Stomach (tissue), 9 donors: Measurements from ENCODE around the gene NAP1L4. TPM values are rescaled to one million over a fixed set of nuclear protein-coding genes. Genes with fewer than 3 reads are reported as not detected.

Source experiments
- DNase-seq, 2 donors: peaks; one replicate each; pipeline versions ENCODE4 v3.0.0 to v3.0.0-alpha.2; 2013 to 2019
- H3K27ac ChIP-seq, 5 donors: fragments of 200-600 bp in 4 of 5; sonication (generic) in 4 of 5; one replicate each; pipeline ENCODE4 v1.5.1; 2013 to 2019; ENCODE audit warnings: mild to moderate bottlenecking in 1 of 5, moderate library complexity in 1 of 5
- H3K27me3 ChIP-seq, 3 donors: fragments of 200-600 bp; sonication (generic); one replicate each; pipeline ENCODE4 v1.5.1; 2017 to 2019; ENCODE audit warnings: mixed run types in 1 of 3
- H3K36me3 ChIP-seq, 4 donors: fragments of 200-600 bp; sonication (generic); 1 replicate in 3 of 4; 2 replicates in 1 of 4; pipeline ENCODE4 v1.5.1; 2016 to 2019
- H3K4me1 ChIP-seq, 4 donors: fragments of 200-600 bp; sonication (generic); one replicate each; pipeline ENCODE4 v1.5.1; 2016 to 2019
- H3K4me3 ChIP-seq, 4 donors: fragments of 200-600 bp; sonication (generic) in 3 of 4; one replicate each; pipeline ENCODE4 v1.5.1; 2016 to 2019; ENCODE audit warnings: mild to moderate bottlenecking in 1 of 4
- H3K9me3 ChIP-seq, 4 donors: fragments of 200-600 bp; sonication (generic); one replicate each; pipeline ENCODE4 v1.5.1; 2016 to 2019
- EP300 ChIP-seq: sonication (generic); formaldehyde crosslinking; IDR thresholded peaks from one replicate; pipeline ENCODE4 v1.6.1; 2017; ENCODE audit warnings: antibody characterized with exemption
- POLR2A ChIP-seq, 4 donors: fragments of 450-650 bp; IDR thresholded peaks; one replicate each; pipeline ENCODE4 v1.6.1; 2016; ENCODE audit warnings: antibody characterized with exemption in 4 of 4, control low read depth in 2 of 4, mild to moderate bottlenecking in 1 of 4, moderate library complexity in 1 of 4
- POLR2AphosphoS5 ChIP-seq, 3 donors: sonication (generic); formaldehyde crosslinking; IDR thresholded peaks; one replicate each; pipeline ENCODE4 v1.6.1; 2016; ENCODE audit warnings: antibody characterized with exemption in 3 of 3
- WGBS, 5 donors: extraction: QIAGEN DNeasy Blood & Tissue Kit in 3 of 5; methylation state at CpG; one replicate each; pipeline versions ENCODE4 v1.1.5 to v1.1.7; 2013 to 2018; 5-methylcytosine and 5-hydroxymethylcytosine counted together
- intact Hi-C: fragments of 100-400 bp; cut with DNase I; formaldehyde crosslinking; loops from one replicate; pipeline ENCODE4 v1.15.1; 2023; ENCODE audit warnings: low total_unique reads
- polyA plus RNA-seq, 3 donors: library from polyadenylated mRNA; stranded (reverse); fragments of 200-250 nt; gene quantifications; one replicate each; pipeline ENCODE4 v1.2.3, GENCODE V29; 2013
- total RNA-seq, 5 donors: library from RNA; depleted of rRNA; stranded (reverse); fragments of >200 nt; gene quantifications; one replicate each; pipeline versions ENCODE4 v1.1.0 to v1.2.3, GENCODE V29; 2014 to 2016
- TF ChIP-seq, protein P1 (sequence below), 7 experiments: fragments of 450-650 bp in 4 of 7; fragments of 200-600 bp in 3 of 7; sonication (generic) in 3 of 7; IDR thresholded peaks; one replicate each; pipeline ENCODE4 v1.5.1; 2016 to 2019; ENCODE audit warnings: antibody characterized with exemption in 7 of 7, control low read depth in 2 of 7, mild to moderate bottlenecking in 1 of 7
- donor health status: healthy with polysubstance abuse.
- donor health status: Bipolar disorder and iron deficiency.
- donor health status: healthy.

NAP1L4 gene
- total and polyA plus RNA-seq, 8 donors, result 61.3 to 438 (median 121) TPM

GRCh38 chr11:2974272-2974671 lies 17.9 kb downstream of the NAP1L4 start:
- Histone ChIP-seq H3K27me3 (no peaks in the 10 kb centered on the region), H3K4me1 (peaks cover 0 to 16% (median 0%) of the 10 kb centered on the region in 4 donors), H3K36me3 (peaks cover 76 to 100% (median 100%) of the 10 kb centered on the region in 4 donors), H3K4me3 (no peak overlapping the region), H3K27ac (no peak overlapping the region), H3K9me3 (no peaks in the 10 kb centered on the region)
- no peak for DNase-seq
- intact Hi-C loops, result no loop called here
- WGBS, 5 donors, result 89 to 99% (median 94%) methylated on average over 3 of the region's 3 CpGs
- TF ChIP-seq POLR2AphosphoS5 (IDR thresholded peaks at IDR 0.05), result no peak
- TF ChIP-seq, protein P1, sequence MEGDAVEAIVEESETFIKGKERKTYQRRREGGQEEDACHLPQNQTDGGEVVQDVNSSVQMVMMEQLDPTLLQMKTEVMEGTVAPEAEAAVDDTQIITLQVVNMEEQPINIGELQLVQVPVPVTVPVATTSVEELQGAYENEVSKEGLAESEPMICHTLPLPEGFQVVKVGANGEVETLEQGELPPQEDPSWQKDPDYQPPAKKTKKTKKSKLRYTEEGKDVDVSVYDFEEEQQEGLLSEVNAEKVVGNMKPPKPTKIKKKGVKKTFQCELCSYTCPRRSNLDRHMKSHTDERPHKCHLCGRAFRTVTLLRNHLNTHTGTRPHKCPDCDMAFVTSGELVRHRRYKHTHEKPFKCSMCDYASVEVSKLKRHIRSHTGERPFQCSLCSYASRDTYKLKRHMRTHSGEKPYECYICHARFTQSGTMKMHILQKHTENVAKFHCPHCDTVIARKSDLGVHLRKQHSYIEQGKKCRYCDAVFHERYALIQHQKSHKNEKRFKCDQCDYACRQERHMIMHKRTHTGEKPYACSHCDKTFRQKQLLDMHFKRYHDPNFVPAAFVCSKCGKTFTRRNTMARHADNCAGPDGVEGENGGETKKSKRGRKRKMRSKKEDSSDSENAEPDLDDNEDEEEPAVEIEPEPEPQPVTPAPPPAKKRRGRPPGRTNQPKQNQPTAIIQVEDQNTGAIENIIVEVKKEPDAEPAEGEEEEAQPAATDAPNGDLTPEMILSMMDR (IDR thresholded peaks at IDR 0.05), result no peak

DNA sequence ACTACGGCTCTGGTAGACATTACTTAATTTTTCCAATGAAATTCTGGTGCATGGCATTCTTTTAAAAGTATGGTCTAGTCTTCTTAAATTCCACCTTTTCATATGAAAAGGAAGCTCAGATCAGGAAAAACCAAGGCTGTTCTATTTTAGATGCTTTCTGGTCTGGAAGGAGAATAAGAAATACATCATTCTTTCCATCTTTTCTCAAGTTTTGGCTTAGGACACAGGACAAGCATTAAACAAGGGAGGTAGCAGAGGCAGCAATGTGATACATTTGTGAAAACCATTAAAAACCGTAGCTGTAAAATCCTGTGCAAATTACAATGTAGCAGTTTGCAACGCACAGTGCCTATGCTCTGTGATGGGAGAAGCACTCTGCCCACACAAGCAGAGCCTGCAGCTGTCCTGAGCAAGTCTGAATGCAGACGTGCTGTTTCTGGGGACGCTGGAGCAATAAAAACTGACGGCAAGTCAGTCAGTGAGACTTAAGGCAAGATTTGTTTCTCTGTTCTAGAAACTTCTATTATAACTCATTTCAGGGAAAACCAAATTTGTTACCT lies 23.7 kb downstream of the NAP1L4 start:
- no peaks in the 10 kb centered on the region for H3K27me3 ChIP-seq
- H3K27ac ChIP-seq, result no peak overlapping the region
- no peak overlapping the region for H3K4me3 ChIP-seq
- 75 to 82% (median 81%) methylated on average over 6 of the region's 6 CpGs for WGBS, 5 donors
- no peaks in the 10 kb centered on the region for H3K9me3 ChIP-seq
- intact Hi-C loops, result no loop called here
- DNase-seq, result no peak
- TF ChIP-seq POLR2A (IDR thresholded peaks at IDR 0.05), result no peak
- no peak for TF ChIP-seq EP300
- no peak for TF ChIP-seq POLR2AphosphoS5 (IDR thresholded peaks at IDR 0.05)
- TF ChIP-seq, protein P1 (IDR thresholded peaks at IDR 0.05), result no peak
- no peaks in the 10 kb centered on the region for H3K4me1 ChIP-seq
- peaks cover 87 to 100% (median 100%) of the 10 kb centered on the region in 4 donors for H3K36me3 ChIP-seq

GRCh38 chr11:2964782-2965181 lies 27.3 kb downstream of the NAP1L4 start:
- Histone ChIP-seq H3K27ac (no peak overlapping the region), H3K27me3 (no peaks in the 10 kb centered on the region), H3K4me1 (no peaks in the 10 kb centered on the region), H3K9me3 (no peaks in the 10 kb centered on the region), H3K4me3 (no peak overlapping the region), H3K36me3 (peaks cover 76 to 100% (median 99%) of the 10 kb centered on the region in 4 donors)
- no peak for DNase-seq
- intact Hi-C loops, result no loop called here
- TF ChIP-seq, protein P1 (IDR thresholded peaks at IDR 0.05), result no peak
- TF ChIP-seq EP300, result no peak
- TF ChIP-seq POLR2A (IDR thresholded peaks at IDR 0.05), result no peak
- no peak for TF ChIP-seq POLR2AphosphoS5 (IDR thresholded peaks at IDR 0.05)
- WGBS, 5 donors, result 79 to 86% (median 81%) methylated on average over 4 of the region's 4 CpGs

GRCh38 chr11:2963761-2964160 lies 28.4 kb downstream of the NAP1L4 start:
- no peak overlapping the region for H3K4me3 ChIP-seq
- H3K36me3 ChIP-seq, result peaks cover 73 to 100% (median 99%) of the 10 kb centered on the region in 4 donors
- WGBS, 5 donors, result 86 to 97% (median 96%) methylated on average over 6 of the region's 6 CpGs
- intact Hi-C loops, result no loop called here
- TF ChIP-seq, protein P1 (IDR thresholded peaks at IDR 0.05), result no peak
- no peak for TF ChIP-seq EP300
- TF ChIP-seq POLR2AphosphoS5 (IDR thresholded peaks at IDR 0.05), result no peak
- no peak for TF ChIP-seq POLR2A (IDR thresholded peaks at IDR 0.05)
- no peak for DNase-seq
- H3K27me3 ChIP-seq, result no peaks in the 10 kb centered on the region
- H3K9me3 ChIP-seq, result no peaks in the 10 kb centered on the region
- H3K27ac ChIP-seq, result no peak overlapping the region
- H3K4me1 ChIP-seq, result no peaks in the 10 kb centered on the region
